Bronchial epithelial cell (primary cell): Measurements from ENCODE around the gene BOLA3. TPM values are rescaled to one million over a fixed set of nuclear protein-coding genes. Genes with fewer than 3 reads are reported as not detected.
A peak's percentile ranks its signal among the peaks of the same experiment; 100 is the strongest.

Source experiments
- DNase-seq: peaks from one replicate; pipeline ENCODE4 v3.0.0-alpha.2; 2010; ENCODE audit warnings: low read depth
- FAIRE-seq: peaks from 2 replicates; lab custom pipeline; 2011; peaks lifted over from hg19 to GRCh38; lab: Jason Lieb, UNC
- H3K27me3 ChIP-seq: 2 replicates; pipeline ENCODE4 v1.5.1; 2011; ENCODE audit warnings: low read length; ENCODE audit not compliant: control insufficient read depth, insufficient read depth
- H3K36me3 ChIP-seq: 2 replicates; pipeline ENCODE4 v1.5.1; 2011; ENCODE audit warnings: low read length; ENCODE audit not compliant: control insufficient read depth, insufficient read depth
- H3K4me3 ChIP-seq: 2 replicates; pipeline ENCODE4 v1.5.1; 2011; ENCODE audit warnings: mild to moderate bottlenecking, low read depth, low read length, control low read depth
- CTCF ChIP-seq: IDR thresholded peaks from 2 replicates; pipeline ENCODE4 v1.5.1; 2011; ENCODE audit warnings: mild to moderate bottlenecking, moderate library complexity, low read length, control low read depth, inconsistent platforms; ENCODE audit not compliant: insufficient read depth, severe bottlenecking
- total RNA-seq: library from RNA; depleted of rRNA; stranded (reverse); fragments of >200 nt; gene quantifications from 2 replicates; pipeline ENCODE4 v1.2.1, GENCODE V29; 2014

The BOLA3 gene
- total RNA-seq, 1 donor from 2014 or later: 31.1 TPM

- H3K27me3 ChIP-seq: no peaks in the 10 kb centered on the region
- no peak for FAIRE-seq
- TF ChIP-seq CTCF: no peak
- peak overlapping the region; percentile 78 for H3K4me3 ChIP-seq
- DNase-seq: peak; percentile 53
- peaks cover 7% of the 10 kb centered on the region for H3K36me3 ChIP-seq
Measured at GRCh38 chr2:74146929-74147726, 584 bp downstream of the BOLA3 start.

- FAIRE-seq (peak; percentile 52), DNase-seq (no peak)
- peak; percentile 17 for TF ChIP-seq CTCF
- peaks cover 7% of the 10 kb centered on the region for H3K36me3 ChIP-seq
- no peak overlapping the region for H3K4me3 ChIP-seq
- H3K27me3 ChIP-seq: no peaks in the 10 kb centered on the region
Measured at GRCh38 chr2:74142340-74142739, 5.4 kb downstream of the BOLA3 start.

- H3K4me3 ChIP-seq: no peak overlapping the region
- H3K27me3 ChIP-seq: no peaks in the 10 kb centered on the region
- TF ChIP-seq CTCF: peak; percentile 21
- FAIRE-seq: no peak
- DNase-seq: no peak
- H3K36me3 ChIP-seq: peaks cover 6% of the 10 kb centered on the region
Measured at GRCh38 chr2:74138600-74139323, 8.9 kb downstream of the BOLA3 start.

- FAIRE-seq (peak; percentile 55), DNase-seq (no peak)
- Histone ChIP-seq H3K27me3 (no peaks in the 10 kb centered on the region), H3K36me3 (peaks cover 8% of the 10 kb centered on the region), H3K4me3 (no peak overlapping the region)
- TF ChIP-seq CTCF: no peak
Measured at GRCh38 chr2:74137651-74138599, 9.8 kb downstream of the BOLA3 start.

- no peak for TF ChIP-seq CTCF
- Histone ChIP-seq H3K4me3 (no peak overlapping the region), H3K27me3 (no peaks in the 10 kb centered on the region), H3K36me3 (peaks cover 5% of the 10 kb centered on the region)
- FAIRE-seq (no peak), DNase-seq (no peak)
Measured at GRCh38 chr2:74131901-74132300, 15.8 kb downstream of the BOLA3 start.
